HepG2 (cell line): ENCODE measurements around the gene CENPL. TPM values are rescaled to one million over a fixed set of nuclear protein-coding genes. Genes with fewer than 3 reads are reported as not detected.

ENCODE experiments used
- ATAC-seq: fragments of 200-7000 bp; cut with Tn5 transposase; 3 replicates; pipeline ENCODE4 v1.9.1; 2020; ENCODE audit warnings: mild to moderate bottlenecking, moderate library complexity
- BruUV-seq: library from RNA; stranded (reverse); fragments of 400-500 nt; replicated peaks from 2 replicates; lab custom pipeline; 2021; lab: Mats Ljungman, UMichigan
- CTCF ChIA-PET: fragments of 300-600 bp; formaldehyde crosslinking; extraction: SDS; loops from one replicate; lab custom pipeline; 2021; ENCODE audit warnings: low total read pairs, inconsistent platforms, low intra/inter-chr PET ratio; lab: Yijun Ruan, JAX
- POLR2A ChIA-PET: fragments of 350-600 bp; sonication (Branson Sonifier 250); formaldehyde crosslinking; loops from one replicate; lab custom pipeline; 2020; ENCODE audit warnings: antibody characterized with exemption, inconsistent platforms; lab: Yijun Ruan, JAX
- DNase-seq: peaks from one replicate; pipeline ENCODE4 v3.0.0-alpha.2; 2015; ENCODE audit warnings: low spot score
- FAIRE-seq: peaks from 3 replicates; lab custom pipeline; 2011; peaks lifted over from hg19 to GRCh38; lab: Jason Lieb, UNC
- H2AFZ ChIP-seq: one replicate; pipeline ENCODE4 v1.6.1; 2011; ENCODE audit warnings: low read length, inconsistent platforms
- H3K27ac ChIP-seq: fragments of 300-600 bp; 3 replicates; pipeline ENCODE4 v1.8.0; 2011; ENCODE audit warnings: mixed run types, mild to moderate bottlenecking, mixed read lengths, low read length, inconsistent platforms; ENCODE audit not compliant: insufficient read depth; ENCODE audit errors: extremely low read length
- H3K27me3 ChIP-seq, 2 experiments: fragments of 200-600 bp in 1 of 2; 2 replicates in 1 of 2; 3 replicates in 1 of 2; pipeline versions ENCODE4 v1.6.0 to v1.8.0; 2011; ENCODE audit warnings: low read length in 2 of 2, mild to moderate bottlenecking in 2 of 2, moderate library complexity in 2 of 2, inconsistent platforms in 1 of 2; ENCODE audit not compliant: insufficient read depth in 2 of 2, control insufficient read depth in 1 of 2
- H3K36me3 ChIP-seq, 2 experiments: fragments of 200-600 bp in 1 of 2; replicated peaks in 1 of 2; 2 replicates in 1 of 2; 3 replicates in 1 of 2; pipeline versions ENCODE4 v1.5.1 to v1.8.0; 2011; ENCODE audit warnings: low read length in 2 of 2, inconsistent platforms in 1 of 2; ENCODE audit not compliant: insufficient read depth in 2 of 2, control insufficient read depth in 1 of 2
- H3K4me1 ChIP-seq: 2 replicates; pipeline ENCODE4 v1.5.1; 2012; ENCODE audit warnings: low read length, inconsistent platforms; ENCODE audit not compliant: insufficient read depth
- H3K4me2 ChIP-seq: 2 replicates; pipeline ENCODE4 v1.6.0; 2011; ENCODE audit warnings: low read depth, low read length, inconsistent platforms
- H3K4me3 ChIP-seq, 3 experiments: fragments of 200-600 bp in 1 of 3; sonication (generic), shearing (Covaris generic) in 1 of 3; replicated peaks in 1 of 3; 2 replicates each; pipeline ENCODE4 v1.5.1; 2011 to 2016; ENCODE audit warnings: low read length in 3 of 3, inconsistent platforms in 2 of 3, low read depth in 2 of 3, mild to moderate bottlenecking in 2 of 3, control low read depth in 1 of 3, mixed read lengths in 1 of 3; ENCODE audit not compliant: insufficient read depth in 1 of 3
- H3K79me2 ChIP-seq: one replicate; pipeline ENCODE4 v1.6.1; 2011; ENCODE audit warnings: low read length, inconsistent platforms; ENCODE audit not compliant: insufficient read depth
- H3K9ac ChIP-seq: 2 replicates; pipeline ENCODE4 v1.6.0; 2011; ENCODE audit warnings: mild to moderate bottlenecking, low read depth, low read length, inconsistent platforms; ENCODE audit not compliant: insufficient read depth
- H3K9me3 ChIP-seq: 2 replicates; pipeline ENCODE4 v1.5.1; 2012; ENCODE audit warnings: mild to moderate bottlenecking, low read length
- H4K20me1 ChIP-seq: 2 replicates; pipeline ENCODE4 v1.6.0; 2011; ENCODE audit warnings: inconsistent platforms, mild to moderate bottlenecking, low read length, moderate library complexity; ENCODE audit not compliant: insufficient read depth
- CENPT ChIP-seq: sonication (generic); formaldehyde crosslinking; IDR thresholded peaks from 2 replicates; pipeline ENCODE4 v1.8.0; 2022; ENCODE audit warnings: low read depth, mild to moderate bottlenecking, moderate library complexity, missing genetic modification reagents
- DMAP1 ChIP-seq: IDR thresholded peaks from 2 replicates; pipeline ENCODE4 v1.6.1; 2016
- IKZF4 ChIP-seq: sonication (generic); formaldehyde crosslinking; IDR thresholded peaks from 2 replicates; pipeline ENCODE4 v1.5.1; 2020; ENCODE audit warnings: borderline replicate concordance, mild to moderate bottlenecking, low read depth, missing genetic modification reagents; ENCODE audit errors: not compliant biosample characterization
- MXD1 ChIP-seq: sonication (generic); formaldehyde crosslinking; IDR thresholded peaks from 2 replicates; pipeline ENCODE4 v1.4.0; 2020; ENCODE audit warnings: mild to moderate bottlenecking, missing genetic modification reagents
- NR0B2 ChIP-seq: sonication (generic); formaldehyde crosslinking; IDR thresholded peaks from 2 replicates; pipeline ENCODE4 v1.4.0; 2020; ENCODE audit warnings: mild to moderate bottlenecking, missing genetic modification reagents
- PREB ChIP-seq: sonication (generic); formaldehyde crosslinking; IDR thresholded peaks from 2 replicates; pipeline ENCODE4 v1.4.0; 2020; ENCODE audit warnings: missing genetic modification reagents
- RCOR2 ChIP-seq: IDR thresholded peaks from 2 replicates; pipeline ENCODE4 v1.6.1; 2016; ENCODE audit warnings: missing biosample characterization, missing genetic modification reagents
- ZBTB40 ChIP-seq, 2 experiments: fragments of 450-650 bp in 1 of 2; sonication (generic) in 1 of 2; formaldehyde crosslinking in 1 of 2; IDR thresholded peaks; 2 replicates each; pipeline versions ENCODE4 v1.6.1 to v1.8.0; 2016 to 2022; ENCODE audit warnings: antibody characterized with exemption in 1 of 2, mild to moderate bottlenecking in 1 of 2, missing genetic modification reagents in 1 of 2
- ZFP1 ChIP-seq: IDR thresholded peaks from 2 replicates; pipeline ENCODE4 v1.6.1; 2016
- ZNF264 ChIP-seq: sonication (generic); formaldehyde crosslinking; IDR thresholded peaks from 2 replicates; pipeline ENCODE4 v1.4.0; 2020; ENCODE audit warnings: missing genetic modification reagents
- ZNF431 ChIP-seq: sonication (generic); formaldehyde crosslinking; IDR thresholded peaks from 2 replicates; pipeline ENCODE4 v1.9.0; 2022; ENCODE audit warnings: missing genetic modification reagents, low read depth, mild to moderate bottlenecking, borderline replicate concordance
- ZNF510 ChIP-seq: sonication (generic); formaldehyde crosslinking; IDR thresholded peaks from 2 replicates; pipeline ENCODE4 v1.4.0; 2020; ENCODE audit warnings: low read depth, mild to moderate bottlenecking, missing genetic modification reagents
- WGBS: methylation state at CpG from one replicate; pipeline ENCODE4 v1.1.6; 2017; ENCODE audit warnings: low lambda C conversion rate; 5-methylcytosine and 5-hydroxymethylcytosine counted together
- in situ Hi-C: cut with HindIII; loops from 2 replicates; pipeline ENCODE4 v1.10.0; 2017; ENCODE audit warnings: low pct_unique_long_range_greater_than_20kb; ENCODE audit not compliant: extremely low pct_ligation_motif_present
- intact Hi-C: fragments of 100-400 bp; cut with micrococcal nuclease; formaldehyde crosslinking; loops from one replicate; pipeline ENCODE4 v1.10.0; 2022; ENCODE audit not compliant: unreplicated experiment
- polyA plus RNA-seq, 8 experiments: library from polyadenylated mRNA; depleted of rRNA in 3 of 8; stranded (reverse) in 7 of 8; unstranded in 1 of 8; fragments of >200 nt; fragmentation: Illumina TruSeq in 4 of 8; extraction: Trizol in 4 of 8; gene quantifications; 2 replicates each; pipeline versions ENCODE4 v1.2.1 to v1.2.3, GENCODE V29; 2011 to 2016; ENCODE audit warnings: low read depth in 4 of 8, missing spikeins in 1 of 8, mixed read lengths in 1 of 8; ENCODE audit not compliant: insufficient read depth in 1 of 8
- total RNA-seq, 5 experiments: library from RNA; depleted of rRNA; stranded (reverse); fragments of >200 nt; fragmentation: Illumina TruSeq; extraction: Trizol; gene quantifications; 2 replicates each; pipeline ENCODE4 v1.2.3, GENCODE V29; 2016; ENCODE audit warnings: low read depth in 1 of 5

CENPL gene
- total and polyA plus RNA-seq, 2 of the 13 experiments (the other 11 are each of a cell fraction or from before 2014, with no cell fraction given) = 4.4 to 14.2 TPM

- H3K36me3 ChIP-seq = peaks cover 4 to 52% of the 10 kb centered on the region in 2 experiments
- peaks cover 28% of the 10 kb centered on the region for H3K79me2 ChIP-seq
- ATAC-seq (no peak), FAIRE-seq (no peak), DNase-seq (no peak)
- peak overlapping the region; percentile 95 for H3K9ac ChIP-seq
- BruUV-seq = TSS peak; percentile 71
- peak overlapping the region; percentile 58 to 98 (median 85) for H3K4me3 ChIP-seq
- no peaks in the 10 kb centered on the region for H3K9me3 ChIP-seq
- 0% methylated on average over 20 of the region's 32 CpGs for WGBS
- H3K4me1 ChIP-seq = peaks cover 45% of the 10 kb centered on the region
- peak overlapping the region; percentile 87 for H3K4me2 ChIP-seq
- H3K27ac ChIP-seq = peak overlapping the region; percentile 91
- in situ Hi-C loops (loop anchor here (10.0 kb wide), 1 partner anchor 208 kb away; no protein-coding TSS in a partner anchor), intact Hi-C loops (loop anchor here (5.0 kb wide), 1 partner anchor 60 kb away; no protein-coding TSS in a partner anchor)
- CTCF ChIA-PET = no interaction called here
- no peak overlapping the region for H2AFZ ChIP-seq
- H4K20me1 ChIP-seq = peaks cover 38% of the 10 kb centered on the region
- POLR2A ChIA-PET = interaction anchor here (1.2 to 3.9 kb wide), 12 partner anchors 10 to 390 kb away, joined by 3 to 47 read pairs (median 9); partner anchors contain the start of genes CENPL, DARS2, KLHL20 and PRDX6
- H3K27me3 ChIP-seq = no peaks in the 10 kb centered on the region; a peak in 1 of 5 replicates
- TF ChIP-seq ZNF264 (CRISPR knock-in tag) = no peak
- TF ChIP-seq CENPT (CRISPR knock-in tag) = no peak
- TF ChIP-seq IKZF4 = no peak
- peak; percentile 55; the same call in 1 of the 2 replicates for TF ChIP-seq MXD1
- no peak; the same call in 1 of the 2 replicates for TF ChIP-seq NR0B2 (CRISPR knock-in tag)
- 0 out of 2 replicates have a peak, but pooled peaks have one; percentile 35 for TF ChIP-seq PREB (CRISPR knock-in tag)
- TF ChIP-seq ZBTB40 (IDR thresholded peaks at IDR 0.05) = no peak
- no peak for TF ChIP-seq ZBTB40 (CRISPR knock-in tag; IDR thresholded peaks at IDR 0.05)
- peak; percentile 70; the same call in 1 of the 2 replicates for TF ChIP-seq ZNF431 (CRISPR knock-in tag)
- TF ChIP-seq DMAP1 (CRISPR knock-in tag) = no peak
- TF ChIP-seq ZFP1 (CRISPR knock-in tag) = no peak
- TF ChIP-seq RCOR2 (CRISPR knock-in tag) = no peak
- TF ChIP-seq ZNF510 (CRISPR knock-in tag) = no peak
These were observed 42.6 kb upstream of the CENPL start for GRCh38 chr1:173867141-173867752.
